HG02763 (cell line): ENCODE measurements around the gene IL12B.
"Not testable (repeated sequence)": the region's sequence is repeated elsewhere in the genome, so short reads cannot be mapped to it uniquely, and the experiment has no call there.

ENCODE experiments used
- ATAC-seq: cut with Tn5 transposase; IDR thresholded peaks from one replicate; pipeline ENCODE4 v1.9.1; 2021; ENCODE audit warnings: mild to moderate bottlenecking, moderate library complexity; ENCODE audit not compliant: unreplicated experiment

The IL12B gene

GRCh38 chr5:159330131-159330800 is at the start of gene IL12B:
Gene IL12B, minus strand, starts transcription at chr5:159330487. Its CDS starts 3,705 bp downstream, at chr5:159326782.
- no peak for ATAC-seq

GRCh38 chr5:159377653-159378052 is 47.4 kb upstream of the IL12B start:
- ATAC-seq, result no peak

DNA sequence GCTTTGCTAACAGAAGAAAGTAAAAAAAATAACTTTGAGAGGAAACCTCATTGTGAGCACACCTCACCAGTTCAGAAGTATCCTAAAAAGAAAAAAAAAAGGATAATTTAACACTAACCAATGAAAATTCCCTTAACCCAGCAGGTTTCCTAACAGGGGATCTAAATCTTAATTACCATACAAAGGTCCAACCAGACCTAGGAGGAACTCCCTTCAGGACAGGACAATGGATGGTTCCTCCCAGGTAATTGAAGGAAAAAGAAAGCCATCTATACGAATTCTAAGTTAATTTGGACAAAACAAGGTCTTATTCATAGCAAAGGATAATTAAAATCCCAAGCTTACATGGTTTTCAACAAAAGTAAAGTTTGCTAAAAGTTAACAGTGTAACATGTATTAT is 37.6 kb upstream of the IL12B start:
- ATAC-seq, result not testable (repeated sequence)

GRCh38 chr5:159366776-159367175 is 36.5 kb upstream of the IL12B start:
- not testable (repeated sequence) for ATAC-seq

DNA sequence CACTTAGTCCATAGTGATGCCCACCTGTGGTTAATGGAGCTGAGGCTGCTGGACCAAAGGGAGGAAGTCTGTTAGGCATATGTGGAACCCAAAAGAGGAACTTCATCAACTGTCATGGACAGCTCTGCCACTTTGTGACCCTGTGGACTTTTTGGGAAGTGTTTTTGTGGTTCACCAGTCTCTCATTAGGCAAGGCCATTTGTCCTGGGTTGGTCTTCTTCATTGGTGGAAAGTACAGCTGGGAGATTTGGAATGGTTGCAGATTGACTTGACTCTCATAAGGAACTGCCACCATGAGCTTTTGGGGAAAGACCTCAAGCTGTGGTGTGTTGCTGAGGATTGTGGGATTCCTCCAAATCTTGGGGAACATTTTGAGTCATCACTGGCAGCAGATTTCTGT is 31.9 kb upstream of the IL12B start:
- no peak for ATAC-seq

DNA sequence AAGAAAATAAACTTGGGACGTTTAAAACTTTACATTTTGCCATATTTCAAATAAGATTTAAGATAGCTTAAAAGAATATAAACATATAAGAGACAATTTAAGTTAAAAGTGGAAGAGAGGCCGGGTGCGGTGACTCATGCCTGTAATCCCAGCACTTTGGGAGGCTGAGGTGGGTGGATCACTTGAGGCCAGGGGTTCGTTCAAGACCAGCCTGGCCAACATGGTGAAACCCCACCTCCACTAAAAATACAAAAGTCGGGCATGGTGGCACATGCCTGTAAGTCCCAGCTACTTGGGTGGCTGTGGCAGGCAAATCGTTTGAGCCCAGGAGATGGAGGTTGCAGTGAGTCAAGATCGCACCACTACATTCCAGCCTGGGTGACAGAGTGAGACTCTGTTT is 29.6 kb upstream of the IL12B start:
- not testable (repeated sequence) for ATAC-seq

- ATAC-seq, result no peak
These were observed 29.1 kb upstream of the IL12B start for GRCh38 chr5:159359408-159359807.

DNA sequence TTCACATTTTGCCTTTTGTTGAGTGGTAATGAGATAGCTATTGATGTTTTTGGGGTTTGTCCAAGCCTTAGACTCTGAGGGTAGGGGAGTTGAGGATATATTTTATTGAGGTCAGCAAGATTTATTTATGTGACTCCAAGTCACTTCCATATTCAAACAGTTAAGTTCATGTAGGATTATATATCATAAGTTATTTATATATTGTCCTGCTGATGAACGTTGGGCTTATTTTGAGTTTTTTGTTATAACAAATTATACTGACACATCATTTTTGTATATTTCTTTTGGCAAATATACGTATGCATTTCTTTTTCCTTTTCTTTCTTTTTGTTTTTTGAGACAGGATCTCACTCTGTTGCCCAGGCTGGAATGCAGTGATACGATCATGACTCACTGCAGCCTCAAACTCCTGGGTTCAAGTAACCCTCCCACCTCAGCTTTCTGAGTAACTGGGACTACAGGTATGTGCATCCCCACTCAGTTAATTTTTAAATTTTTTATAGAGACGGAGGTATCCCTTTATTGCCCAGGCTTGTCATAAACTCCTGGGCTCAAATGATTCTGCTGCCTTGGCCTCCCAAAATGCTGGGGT is 23.5 kb upstream of the IL12B start:
- no peak for ATAC-seq

- not testable (repeated sequence) for ATAC-seq
These were observed 20.4 kb upstream of the IL12B start for GRCh38 chr5:159350644-159351043.

- peak; percentile 63 for ATAC-seq
These were observed 19.9 kb upstream of the IL12B start for GRCh38 chr5:159350216-159350615.

DNA sequence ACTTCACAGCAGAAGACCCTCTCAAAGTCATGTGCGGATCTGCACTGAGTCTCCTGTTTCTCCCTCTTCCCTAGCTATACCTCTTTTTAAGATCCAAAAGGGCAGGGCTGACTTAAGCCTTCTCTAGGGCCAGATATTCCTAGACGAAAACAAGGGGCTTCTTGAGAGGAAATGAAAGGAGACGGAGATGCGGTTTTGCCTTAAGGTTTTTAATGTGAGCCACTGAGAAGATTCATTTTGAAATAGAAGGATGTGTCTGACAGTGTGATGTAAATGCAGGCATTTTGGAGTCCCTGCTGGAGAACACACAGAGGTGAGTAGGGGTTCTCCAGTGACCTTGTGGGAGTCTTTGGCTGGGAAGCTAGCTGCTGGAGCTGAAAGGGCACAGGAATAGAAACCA is 15.6 kb upstream of the IL12B start:
- no peak for ATAC-seq

GRCh38 chr5:159345336-159345735 is 15.0 kb upstream of the IL12B start:
- no peak for ATAC-seq

DNA sequence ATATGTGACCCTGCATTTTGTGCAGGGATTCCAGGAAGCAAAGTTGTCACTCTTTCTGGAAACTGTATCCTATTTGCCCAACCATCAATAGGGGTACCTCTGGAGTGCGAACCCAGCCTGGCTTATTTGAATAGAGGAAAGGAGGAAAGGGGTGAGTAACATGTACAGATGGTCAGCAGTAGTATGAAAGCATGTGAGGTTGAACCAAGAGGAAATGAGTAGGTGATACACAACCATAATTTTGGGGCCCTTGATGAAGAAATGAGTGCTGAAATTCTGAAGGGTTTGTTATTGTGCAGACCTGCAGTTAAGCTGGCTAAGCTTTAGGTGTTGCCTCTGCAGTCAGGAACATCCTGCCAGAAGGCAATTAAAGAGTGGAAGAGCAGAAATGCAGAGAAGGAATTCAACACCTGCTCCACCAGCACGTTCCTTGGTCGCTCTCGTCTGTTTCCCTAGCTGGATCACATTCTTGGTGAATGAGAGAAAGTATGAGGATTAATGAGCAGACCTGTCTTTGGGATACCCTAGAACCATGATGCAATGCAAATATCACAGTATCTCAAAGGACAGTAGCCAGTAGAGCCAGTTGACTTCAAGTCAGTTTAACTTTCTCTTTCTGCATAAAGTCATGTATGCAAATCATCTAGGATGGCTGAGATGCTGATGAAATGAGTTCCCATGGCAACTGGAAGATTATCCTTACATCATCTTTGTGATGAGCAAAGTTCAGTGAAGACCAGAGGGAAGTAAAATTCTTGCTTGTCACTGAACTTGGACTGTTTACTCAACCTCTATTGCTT is 13.2 kb upstream of the IL12B start:
- ATAC-seq, result no peak

- no peak for ATAC-seq
These were observed 12.6 kb upstream of the IL12B start for GRCh38 chr5:159342840-159343239.

GRCh38 chr5:159341906-159342310 is 11.6 kb upstream of the IL12B start:
- ATAC-seq, result no peak

GRCh38 chr5:159341145-159341544 is 10.9 kb upstream of the IL12B start:
- ATAC-seq, result no peak

- ATAC-seq, result no peak
These were observed 10.2 kb upstream of the IL12B start for GRCh38 chr5:159340511-159340910.

- ATAC-seq, result no peak
These were observed 9.2 kb upstream of the IL12B start for GRCh38 chr5:159339460-159339859.

- ATAC-seq, result no peak
These were observed 7.8 kb upstream of the IL12B start for GRCh38 chr5:159338118-159338517.

DNA sequence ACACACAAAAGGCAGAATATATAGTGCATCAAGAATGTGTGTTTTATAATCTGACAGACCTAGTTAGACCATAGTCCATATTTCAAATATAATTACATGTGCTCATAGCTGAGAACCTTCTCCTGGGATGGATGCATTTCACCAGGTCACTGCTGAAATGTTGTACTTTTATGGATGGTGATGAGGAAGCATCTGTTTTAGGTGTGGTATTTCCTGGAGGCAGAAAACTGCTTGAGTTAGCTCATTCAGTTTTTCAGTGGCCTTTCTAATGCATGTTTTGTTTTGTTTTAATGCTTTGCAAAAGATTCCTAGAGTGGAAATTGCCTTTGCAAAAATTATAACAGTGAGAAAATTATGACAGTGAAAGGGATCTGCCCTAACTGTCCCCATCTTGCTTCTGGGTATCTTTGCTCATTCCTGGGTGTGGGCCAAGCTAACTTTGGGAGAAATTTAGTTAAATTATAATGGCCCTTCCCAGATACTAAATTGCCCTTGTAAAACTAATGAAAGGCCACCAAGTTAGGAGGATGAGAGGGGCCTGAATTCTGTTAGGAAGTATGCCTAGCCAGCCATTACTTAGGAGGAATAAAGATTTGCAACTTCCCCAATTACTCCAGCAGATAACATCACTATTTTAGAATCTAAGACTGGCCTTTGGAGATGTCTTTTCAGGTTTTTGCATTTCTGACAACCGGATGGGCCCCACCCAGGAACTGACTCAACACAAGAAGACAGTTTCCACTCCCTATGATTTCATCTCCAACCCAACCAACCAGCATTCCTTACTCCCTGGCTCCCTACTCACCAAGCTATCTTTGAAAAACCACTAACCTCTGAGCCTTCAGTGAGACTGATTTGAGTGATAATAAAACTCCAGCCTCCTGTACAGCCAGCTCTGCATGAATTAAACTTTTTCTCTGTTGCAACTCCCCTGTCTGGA is 7.0 kb upstream of the IL12B start:
- ATAC-seq, result no peak

DNA sequence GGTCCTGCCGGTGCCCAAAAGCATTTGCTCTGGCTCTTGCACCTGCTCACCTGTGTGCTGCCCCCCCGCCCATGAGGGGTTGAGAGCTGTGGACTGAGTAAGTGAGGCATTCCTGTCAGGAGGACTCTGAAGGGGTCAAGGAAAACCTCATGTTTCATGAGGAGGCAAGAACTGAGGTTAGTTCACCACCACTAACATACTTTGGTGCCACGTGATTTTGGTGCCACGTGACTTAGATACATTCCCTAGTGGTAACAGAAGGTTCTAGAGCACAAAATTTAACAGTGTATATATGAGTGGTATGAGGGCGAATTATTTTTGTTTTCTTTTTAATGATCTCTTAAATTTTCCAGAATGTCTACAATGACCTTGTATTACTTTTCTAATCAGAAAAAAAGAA is 6.3 kb upstream of the IL12B start:
- no peak for ATAC-seq
